ENCODE results near the gene FLVCR2. TPM values are rescaled to one million over a fixed set of nuclear protein-coding genes. Genes with fewer than 3 reads are reported as not detected.
A peak's percentile ranks its signal among the peaks of the same experiment; 100 is the strongest.

FLVCR2 gene
- total RNA-seq, 1 donor from 2014 or later = 6.3 TPM

GRCh38 chr14:75561013-75561432 lies 17.4 kb upstream of the FLVCR2 start:
- TF ChIP-seq CTCF (IDR thresholded peaks at IDR 0.05; ENCODE audit: unreplicated experiment) = peak; percentile 93
- H3K4me1 Mint-ChIP-seq (ENCODE audit: low read depth) = no peaks in the 10 kb centered on the region
- no peak overlapping the region for H3K4me3 Mint-ChIP-seq (ENCODE audit: low read depth)
- DNase-seq (ENCODE audit: low spot score, unreplicated experiment) = peak; percentile 73
- no peak overlapping the region for H3K27ac Mint-ChIP-seq
- H3K9me3 Mint-ChIP-seq (ENCODE audit: low read depth) = peaks cover 3% of the 10 kb centered on the region
- peaks cover 10% of the 10 kb centered on the region for H3K27me3 Mint-ChIP-seq
- H3K36me3 Mint-ChIP-seq (ENCODE audit: insufficient read depth) = no peaks in the 10 kb centered on the region

GRCh38 chr14:75562089-75562488 lies 16.3 kb upstream of the FLVCR2 start:
- peaks cover 3% of the 10 kb centered on the region for H3K9me3 Mint-ChIP-seq (ENCODE audit: low read depth)
- TF ChIP-seq CTCF (IDR thresholded peaks at IDR 0.05; ENCODE audit: unreplicated experiment) = no peak
- H3K27me3 Mint-ChIP-seq = peaks cover 18% of the 10 kb centered on the region
- no peak overlapping the region for H3K27ac Mint-ChIP-seq
- no peak overlapping the region for H3K4me3 Mint-ChIP-seq (ENCODE audit: low read depth)
- H3K4me1 Mint-ChIP-seq (ENCODE audit: low read depth) = no peaks in the 10 kb centered on the region
- no peaks in the 10 kb centered on the region for H3K36me3 Mint-ChIP-seq (ENCODE audit: insufficient read depth)
- no peak for DNase-seq (ENCODE audit: low spot score, unreplicated experiment)

GRCh38 chr14:75562489-75562888 lies 15.9 kb upstream of the FLVCR2 start:
- Mint-ChIP-seq H3K4me1 (ENCODE audit: low read depth) (no peaks in the 10 kb centered on the region), H3K27me3 (peaks cover 18% of the 10 kb centered on the region), H3K36me3 (ENCODE audit: insufficient read depth) (no peaks in the 10 kb centered on the region), H3K27ac (no peak overlapping the region), H3K9me3 (ENCODE audit: low read depth) (peaks cover 3% of the 10 kb centered on the region), H3K4me3 (ENCODE audit: low read depth) (no peak overlapping the region)
- TF ChIP-seq CTCF (IDR thresholded peaks at IDR 0.05; ENCODE audit: unreplicated experiment) = no peak
- no peak for DNase-seq (ENCODE audit: low spot score, unreplicated experiment)

GRCh38 chr14:75563931-75564330 lies 14.5 kb upstream of the FLVCR2 start:
- no peak for TF ChIP-seq CTCF (IDR thresholded peaks at IDR 0.05; ENCODE audit: unreplicated experiment)

GRCh38 chr14:75565056-75565455 lies 13.4 kb upstream of the FLVCR2 start:
- H3K27me3 Mint-ChIP-seq = peaks cover 25% of the 10 kb centered on the region
- no peaks in the 10 kb centered on the region for H3K36me3 Mint-ChIP-seq (ENCODE audit: insufficient read depth)
- no peaks in the 10 kb centered on the region for H3K4me1 Mint-ChIP-seq (ENCODE audit: low read depth)
- no peak for DNase-seq (ENCODE audit: low spot score, unreplicated experiment)
- TF ChIP-seq CTCF (IDR thresholded peaks at IDR 0.05; ENCODE audit: unreplicated experiment) = no peak
- no peak overlapping the region for H3K4me3 Mint-ChIP-seq (ENCODE audit: low read depth)
- H3K27ac Mint-ChIP-seq = no peak overlapping the region
- H3K9me3 Mint-ChIP-seq (ENCODE audit: low read depth) = no peaks in the 10 kb centered on the region

More at GRCh38 chr14:75563931-75564330, 14.5 kb upstream of the FLVCR2 start:
- H3K4me1 Mint-ChIP-seq (ENCODE audit: low read depth) = no peaks in the 10 kb centered on the region
- no peak overlapping the region for H3K4me3 Mint-ChIP-seq (ENCODE audit: low read depth)
- H3K27me3 Mint-ChIP-seq = peaks cover 18% of the 10 kb centered on the region
- no peak overlapping the region for H3K27ac Mint-ChIP-seq
- H3K9me3 Mint-ChIP-seq (ENCODE audit: low read depth) = no peaks in the 10 kb centered on the region
- no peaks in the 10 kb centered on the region for H3K36me3 Mint-ChIP-seq (ENCODE audit: insufficient read depth)
- no peak for DNase-seq (ENCODE audit: low spot score, unreplicated experiment)

Measured in progenitor cell of endocrine pancreas (in vitro differentiated cells).